LNCaP clone FGC (cell line): Measurements from ENCODE around the gene FILIP1L.
"Not testable (repeated sequence)": the region's sequence is repeated elsewhere in the genome, so short reads cannot be mapped to it uniquely, and the experiment has no call there.

Experiments
- DNase-seq: peaks from one replicate; pipeline ENCODE4 v3.0.0-alpha.2; 2011; ENCODE audit warnings: low read depth
- H3K4me3 ChIP-seq: 2 replicates; pipeline ENCODE4 v1.5.1; 2011; ENCODE audit warnings: mild to moderate bottlenecking, low read depth, low read length, control low read depth
- CTCF ChIP-seq: IDR thresholded peaks from 2 replicates; pipeline ENCODE4 v1.5.1; 2012; ENCODE audit warnings: mild to moderate bottlenecking; ENCODE audit not compliant: control insufficient read depth, insufficient read depth; ENCODE audit errors: extremely low read depth

FILIP1L gene

GRCh38 chr3:100062665-100063064, 51.6 kb downstream of the FILIP1L start:
- TF ChIP-seq CTCF, result no peak
- no peak for DNase-seq
- H3K4me3 ChIP-seq, result no peak overlapping the region

GRCh38 chr3:100060685-100061484, 53.4 kb downstream of the FILIP1L start:
- H3K4me3 ChIP-seq, result no peak overlapping the region
- no peak for DNase-seq
- no peak for TF ChIP-seq CTCF

- no peak for DNase-seq
- TF ChIP-seq CTCF, result no peak
- H3K4me3 ChIP-seq, result no peak overlapping the region
Observed at GRCh38 chr3:100059472-100059871, 54.8 kb downstream of the FILIP1L start.

GRCh38 chr3:100057716-100058575, 56.4 kb downstream of the FILIP1L start:
- no peak overlapping the region for H3K4me3 ChIP-seq
- 0 out of 2 replicates have a peak, but pooled peaks have one; percentile 10 for TF ChIP-seq CTCF
- no peak for DNase-seq

GRCh38 chr3:100053951-100054620, 60.2 kb downstream of the FILIP1L start:
- no peak for DNase-seq
- no peak overlapping the region for H3K4me3 ChIP-seq
- no peak for TF ChIP-seq CTCF

DNA sequence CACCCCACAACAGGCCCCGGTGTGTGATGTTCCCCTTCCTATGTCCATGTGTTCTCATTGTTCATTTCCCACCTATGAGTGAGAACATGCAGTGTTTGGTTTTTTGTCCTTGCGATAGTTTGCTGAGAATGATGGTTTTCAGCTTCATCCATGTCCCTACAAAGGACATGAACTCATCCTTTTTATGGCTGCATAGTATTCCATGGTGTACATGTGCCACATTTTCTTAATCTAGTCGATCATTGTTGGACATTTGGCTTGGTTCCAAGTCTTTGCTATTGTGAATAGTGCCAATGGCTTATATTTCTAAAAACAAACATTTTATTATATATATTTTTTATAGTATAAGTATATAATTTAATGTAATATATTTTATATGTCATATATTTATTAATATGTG, 62.8 kb downstream of the FILIP1L start:
- DNase-seq, H3K4me3 ChIP-seq: not testable (repeated sequence)

DNA sequence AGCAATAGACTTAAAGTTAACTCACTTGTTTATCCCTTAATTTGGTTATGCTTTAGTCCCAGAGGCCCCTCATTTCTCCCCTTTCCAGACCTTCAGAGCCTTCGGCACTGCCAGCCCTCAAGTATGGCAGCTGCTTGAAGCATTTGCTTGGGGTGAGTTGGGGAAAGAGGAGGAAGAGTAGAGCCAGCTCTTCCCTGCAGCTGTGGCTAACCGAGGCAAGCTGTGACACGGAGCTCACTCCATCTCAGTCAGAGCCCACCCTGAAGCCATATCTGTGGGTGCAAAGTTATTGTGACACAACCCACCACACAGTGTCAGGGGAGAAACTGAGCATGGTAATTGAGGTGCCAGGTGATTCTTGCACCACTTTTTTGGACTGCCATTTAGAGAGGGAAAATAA, 66.1 kb downstream of the FILIP1L start:
- no peak for TF ChIP-seq CTCF
- H3K4me3 ChIP-seq, result no peak overlapping the region
- no peak for DNase-seq
